Activated CD4-positive, alpha-beta memory T cell treated with anti-CD3 and anti-CD28 coated beads, Interleukin-2, amount 10 ng/mL, durations not matched to agents 7 days and 5 days (primary cell): ENCODE measurements around the gene ZBTB46. TPM values are rescaled to one million over a fixed set of nuclear protein-coding genes. Genes with fewer than 3 reads are reported as not detected.
A peak's percentile ranks its signal among the peaks of the same experiment; 100 is the strongest.

Source experiments
- CTCF ChIA-PET: fragments of 350-600 bp; sonication (Branson Sonifier 250); formaldehyde crosslinking; loops from one replicate; lab custom pipeline; 2021; ENCODE audit warnings: antibody characterized with exemption, inconsistent platforms; lab: Charles Lee
- POLR2A ChIA-PET: fragments of 350-600 bp; sonication (Branson Sonifier 250); formaldehyde crosslinking; loops from one replicate; lab custom pipeline; 2021; ENCODE audit warnings: antibody characterized with exemption; lab: Charles Lee
- DNase-seq: peaks from one replicate; pipeline ENCODE4 v3.0.0-alpha.2; 2020
- H3K27ac Mint-ChIP-seq: one replicate; pipeline ENCODE4 v1.8.0; 2021; ENCODE audit warnings: mild to moderate bottlenecking, mixed read lengths
- H3K27me3 Mint-ChIP-seq: one replicate; pipeline ENCODE4 v1.8.0; 2021; ENCODE audit warnings: mixed read lengths
- H3K36me3 Mint-ChIP-seq: one replicate; pipeline ENCODE4 v1.8.0; 2021; ENCODE audit warnings: low read depth, mixed read lengths
- H3K4me1 Mint-ChIP-seq: one replicate; pipeline ENCODE4 v1.8.0; 2021; ENCODE audit warnings: mixed read lengths
- H3K4me3 Mint-ChIP-seq: one replicate; pipeline ENCODE4 v1.8.0; 2021; ENCODE audit warnings: mild to moderate bottlenecking, mixed read lengths
- H3K9me3 Mint-ChIP-seq: one replicate; pipeline ENCODE4 v1.8.0; 2021; ENCODE audit warnings: mixed read lengths
- total RNA-seq, 2 experiments: library from RNA; stranded (reverse); gene quantifications; one replicate each; pipeline ENCODE4 v1.2.3, GENCODE V29; 2021

Gene ZBTB46
- total RNA-seq, 2 experiments from 2014 or later = 0.53 to 0.65 TPM

GRCh38 chr20:63740070-63740626 lies 90.9 kb downstream of the ZBTB46 start:
- peak overlapping the region; percentile 62 for H3K4me3 Mint-ChIP-seq
- ChIA-PET POLR2A (interaction anchor here (0.7 to 2.8 kb wide), 8 partner anchors 10 to 219 kb away, joined by 3 to 30 read pairs (median 4); partner anchors contain the start of genes ARFRP1, GMEB2, PPDPF and TPD52L2), CTCF (interaction anchor here (1.1 to 2.4 kb wide), 4 partner anchors 10 to 234 kb away, joined by 3 to 16 read pairs (median 4); partner anchors contain the start of genes ARFRP1, TPD52L2 and ZGPAT)
- peak; percentile 66 for DNase-seq
- no peaks in the 10 kb centered on the region for H3K9me3 Mint-ChIP-seq
- H3K27me3 Mint-ChIP-seq = no peaks in the 10 kb centered on the region
- peaks cover 21% of the 10 kb centered on the region for H3K36me3 Mint-ChIP-seq
- H3K27ac Mint-ChIP-seq = peak overlapping the region; percentile 16
- peaks cover 18% of the 10 kb centered on the region for H3K4me1 Mint-ChIP-seq

DNA sequence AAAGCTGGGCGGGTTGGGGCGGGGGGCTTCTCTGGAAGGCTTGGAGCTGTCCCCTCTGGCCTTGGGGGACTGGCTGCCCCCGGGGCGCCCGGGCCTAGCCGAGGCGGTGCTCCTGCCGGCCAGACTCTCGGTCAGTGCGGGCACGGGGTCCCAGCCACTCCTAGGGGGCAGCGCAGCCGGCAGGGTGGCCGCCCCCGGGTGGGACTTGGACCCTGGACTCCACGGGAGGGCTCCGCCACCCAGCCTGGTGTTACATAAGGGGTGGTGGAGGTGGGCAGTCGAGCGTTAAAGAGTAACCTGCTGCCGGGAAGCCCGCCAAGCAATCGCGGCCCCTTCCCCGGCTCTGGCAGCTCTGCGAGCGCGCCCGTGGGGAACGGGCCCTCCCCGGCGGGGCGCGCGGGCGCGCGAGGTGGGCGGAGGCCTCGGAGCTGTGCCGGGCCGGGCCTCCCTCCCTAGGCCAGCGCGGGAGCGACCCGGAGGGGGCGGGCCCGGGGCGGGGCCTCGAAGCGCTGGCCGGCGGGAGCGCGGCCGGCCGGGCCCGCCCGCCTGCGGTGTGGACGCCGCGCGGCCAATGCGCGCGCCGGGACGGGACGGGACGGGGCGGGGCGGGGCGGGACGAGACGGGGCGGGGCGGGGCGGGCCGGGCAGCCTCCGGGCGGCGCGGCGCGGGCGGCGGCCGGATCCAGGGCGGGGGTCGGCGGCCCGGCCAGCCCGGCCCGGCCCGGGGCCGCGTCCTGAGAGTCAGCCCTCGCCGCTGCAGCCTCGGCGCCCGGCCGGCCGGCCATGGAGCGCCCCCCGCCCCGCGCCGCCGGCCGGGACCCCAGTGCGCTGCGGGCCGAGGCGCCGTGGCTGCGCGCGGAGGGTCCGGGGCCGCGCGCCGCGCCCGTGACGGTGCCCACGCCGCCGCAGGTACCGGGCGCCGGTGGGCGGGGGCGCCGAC lies 91.7 kb downstream of the ZBTB46 start, which contains the start of gene SLC2A4RG:
Gene SLC2A4RG (plus strand): TSS at position 647 of the 940 bp plus-strand sequence. CDS start 137 bp downstream, at position 784.
- Mint-ChIP-seq H3K9me3 (no peaks in the 10 kb centered on the region), H3K27ac (peak within 1 kb of the TSS; percentile 16), H3K4me1 (peaks cover 18% of the 10 kb centered on the region), H3K27me3 (no peaks in the 10 kb centered on the region), H3K4me3 (peak within 1 kb of the TSS; percentile 62), H3K36me3 (peaks cover 24% of the 10 kb centered on the region)
- DNase-seq = peak; percentile 76
- POLR2A ChIA-PET = interaction anchor here (0.7 to 7.3 kb wide), 9 partner anchors 11 to 218 kb away, joined by 3 to 120 read pairs (median 6); partner anchors contain the start of genes ARFRP1, PTK6, TNFRSF6B and TPD52L2
- CTCF ChIA-PET = interaction anchor here (1.2 to 1.6 kb wide), 3 partner anchors 12 to 202 kb away, joined by 4 to 7 read pairs (median 5); partner anchors contain the start of genes ARFRP1 and ZGPAT

GRCh38 chr20:63738687-63739129 lies 92.4 kb downstream of the ZBTB46 start:
- Mint-ChIP-seq H3K36me3 (peaks cover 29% of the 10 kb centered on the region), H3K4me3 (peak overlapping the region; percentile 56), H3K4me1 (peaks cover 23% of the 10 kb centered on the region), H3K27me3 (no peaks in the 10 kb centered on the region), H3K27ac (peak overlapping the region; percentile 49), H3K9me3 (no peaks in the 10 kb centered on the region)
- ChIA-PET POLR2A (interaction anchor here (0.7 to 7.3 kb wide), 10 partner anchors 10 to 218 kb away, joined by 3 to 120 read pairs (median 6); partner anchors contain the start of genes ARFRP1, PTK6, TNFRSF6B and TPD52L2), CTCF (interaction anchor here (1.2 to 1.6 kb wide), 3 partner anchors 12 to 201 kb away, joined by 4 to 7 read pairs (median 5); partner anchors contain the start of genes ARFRP1 and ZGPAT)
- DNase-seq = peak; percentile 57

DNA sequence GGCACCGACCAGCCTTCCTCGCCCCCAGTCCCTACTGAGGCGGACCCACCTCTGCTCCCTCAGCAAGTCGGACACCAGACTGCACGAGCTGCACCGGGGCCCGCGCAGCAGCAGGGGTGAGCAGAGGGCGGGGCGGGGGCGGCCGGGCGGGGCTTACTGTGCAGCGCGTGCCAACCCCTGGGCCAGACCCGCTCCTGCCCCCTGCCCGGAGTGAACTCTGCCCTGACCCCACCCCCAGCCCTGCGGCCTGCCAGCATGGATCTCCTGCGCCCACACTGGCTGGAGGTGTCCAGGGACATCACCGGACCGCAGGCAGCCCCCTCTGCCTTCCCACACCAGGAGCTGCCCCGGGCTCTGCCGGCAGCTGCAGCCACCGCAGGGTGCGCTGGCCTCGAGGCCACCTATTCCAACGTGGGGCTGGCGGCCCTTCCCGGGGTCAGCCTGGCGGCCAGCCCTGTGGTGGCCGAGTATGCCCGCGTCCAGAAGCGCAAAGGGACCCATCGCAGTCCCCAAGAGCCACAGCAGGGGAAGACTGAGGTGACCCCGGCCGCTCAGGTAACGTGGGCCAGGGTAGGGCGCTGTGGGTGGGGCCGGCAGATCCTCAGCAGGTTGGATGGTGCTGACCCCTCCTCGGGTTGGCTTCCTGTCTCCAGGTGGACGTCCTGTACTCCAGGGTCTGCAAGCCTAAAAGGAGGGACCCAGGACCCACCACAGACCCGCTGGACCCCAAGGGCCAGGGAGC lies 92.9 kb downstream of the ZBTB46 start:
- Mint-ChIP-seq H3K9me3 (no peaks in the 10 kb centered on the region), H3K36me3 (peaks cover 32% of the 10 kb centered on the region), H3K4me1 (peaks cover 27% of the 10 kb centered on the region), H3K27me3 (no peaks in the 10 kb centered on the region), H3K4me3 (peak overlapping the region; percentile 56), H3K27ac (peak overlapping the region; percentile 49)
- ChIA-PET CTCF (interaction anchor here (1.3 to 3.1 kb wide), 3 partner anchors 30 to 200 kb away, joined by 4 to 35 read pairs (median 7); partner anchors contain the start of genes ARFRP1 and ZGPAT), POLR2A (interaction anchor here (1.0 to 7.3 kb wide), 9 partner anchors 9 to 201 kb away, joined by 3 to 120 read pairs (median 6); partner anchors contain the start of genes ARFRP1, PTK6, TNFRSF6B and TPD52L2)
- DNase-seq = peak; percentile 45

- H3K27me3 Mint-ChIP-seq = no peaks in the 10 kb centered on the region
- no peak for DNase-seq
- peaks cover 32% of the 10 kb centered on the region for H3K36me3 Mint-ChIP-seq
- H3K27ac Mint-ChIP-seq = peak overlapping the region; percentile 10
- POLR2A ChIA-PET = interaction anchor here (0.5 to 7.3 kb wide), 9 partner anchors 9 to 1357 kb away, joined by 3 to 120 read pairs (median 5); partner anchors contain the start of genes ARFRP1, TPD52L2 and ZGPAT
- H3K4me1 Mint-ChIP-seq = peaks cover 27% of the 10 kb centered on the region
- H3K4me3 Mint-ChIP-seq = peak overlapping the region; percentile 86
- CTCF ChIA-PET = interaction anchor here (1.6 to 3.1 kb wide), 2 partner anchors 30 to 200 kb away, joined by 4 to 35 read pairs; partner anchors contain the start of genes ARFRP1 and ZGPAT
- no peaks in the 10 kb centered on the region for H3K9me3 Mint-ChIP-seq
These were observed 93.4 kb downstream of the ZBTB46 start for GRCh38 chr20:63737695-63737944.

GRCh38 chr20:63736893-63737694 lies 94.0 kb downstream of the ZBTB46 start:
- DNase-seq = peak; percentile 75
- peaks cover 32% of the 10 kb centered on the region for H3K36me3 Mint-ChIP-seq
- peaks cover 27% of the 10 kb centered on the region for H3K4me1 Mint-ChIP-seq
- H3K27ac Mint-ChIP-seq = peak overlapping the region; percentile 95
- peak overlapping the region; percentile 86 for H3K4me3 Mint-ChIP-seq
- CTCF ChIA-PET = interaction anchor here (1.0 to 3.1 kb wide), 9 partner anchors 13 to 241 kb away, joined by 3 to 35 read pairs (median 5); partner anchors contain the start of genes ARFRP1, PTK6, RTEL1 and ZGPAT
- POLR2A ChIA-PET = interaction anchor here (0.5 to 7.3 kb wide), 25 partner anchors 8 to 1356 kb away, joined by 3 to 120 read pairs (median 5); partner anchors contain the start of genes ARFRP1, GMEB2, PPDPF and PTK6
- no peaks in the 10 kb centered on the region for H3K9me3 Mint-ChIP-seq
- H3K27me3 Mint-ChIP-seq = no peaks in the 10 kb centered on the region

GRCh38 chr20:63735859-63736718 lies 95.0 kb downstream of the ZBTB46 start, which contains the start of gene LIME1:
TSS of gene LIME1 (plus strand) at chr20:63736664. CDS start at chr20:63737550, 886 bp downstream.
- H3K9me3 Mint-ChIP-seq = no peaks in the 10 kb centered on the region
- ChIA-PET CTCF (interaction anchor here (0.7 to 3.1 kb wide), 10 partner anchors 11 to 240 kb away, joined by 3 to 35 read pairs (median 4); partner anchors contain the start of genes ARFRP1, PTK6, RTEL1 and ZGPAT), POLR2A (interaction anchor here (0.7 to 7.3 kb wide), 26 partner anchors 7 to 341 kb away, joined by 3 to 120 read pairs (median 5); partner anchors contain the start of genes ARFRP1, GMEB2, PPDPF and PRPF6)
- peak within 1 kb of the TSS; percentile 95 for H3K27ac Mint-ChIP-seq
- H3K4me1 Mint-ChIP-seq = peaks cover 27% of the 10 kb centered on the region
- peaks cover 29% of the 10 kb centered on the region for H3K36me3 Mint-ChIP-seq
- peak; percentile 87 for DNase-seq
- H3K27me3 Mint-ChIP-seq = no peaks in the 10 kb centered on the region
- peak within 1 kb of the TSS; percentile 86 for H3K4me3 Mint-ChIP-seq

DNA sequence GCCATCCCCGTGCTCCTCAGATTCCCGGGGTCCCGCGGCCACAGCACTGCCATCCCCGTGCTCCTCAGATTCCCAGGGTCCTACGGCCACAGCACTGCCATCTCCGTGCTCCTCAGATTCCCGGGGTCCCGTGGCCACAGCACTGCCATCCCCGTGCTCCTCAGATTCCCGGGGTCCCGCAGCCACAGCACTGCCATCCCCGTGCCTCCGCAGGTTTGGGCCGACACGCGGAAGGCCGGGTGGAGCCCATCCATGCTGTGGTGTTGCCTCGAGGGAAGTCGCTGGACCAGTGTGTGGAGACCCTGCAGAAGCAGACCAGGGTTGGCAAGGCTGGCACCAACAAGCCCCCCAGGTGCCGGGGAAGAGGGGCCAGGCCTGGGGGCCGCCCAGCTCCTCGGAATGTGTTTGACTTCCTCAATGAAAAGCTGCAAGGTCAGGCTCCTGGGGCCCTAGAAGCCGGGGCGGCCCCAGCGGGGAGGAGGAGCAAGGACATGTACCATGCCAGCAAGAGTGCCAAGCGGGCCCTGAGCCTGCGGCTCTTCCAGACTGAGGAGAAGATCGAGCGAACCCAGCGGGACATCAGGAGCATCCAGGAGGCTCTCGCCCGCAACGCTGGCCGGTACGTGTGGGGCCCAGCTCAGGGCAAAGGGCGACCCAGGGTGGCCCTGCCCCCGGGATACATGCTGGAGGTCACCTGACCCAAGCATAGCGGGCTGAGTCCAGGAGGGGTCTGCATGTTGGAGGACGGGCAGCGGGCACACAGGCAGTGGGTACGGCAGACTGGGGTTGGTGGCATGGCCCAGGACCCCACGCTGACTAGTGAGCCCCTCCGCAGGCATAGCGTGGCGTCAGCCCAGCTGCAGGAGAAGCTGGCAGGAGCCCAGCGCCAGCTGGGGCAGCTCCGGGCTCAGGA lies 95.9 kb downstream of the ZBTB46 start:
- POLR2A ChIA-PET = interaction anchor here (0.7 to 7.3 kb wide), 15 partner anchors 6 to 307 kb away, joined by 3 to 120 read pairs (median 6); partner anchors contain the start of genes ARFRP1, PRPF6, RTEL1 and SAMD10
- DNase-seq = no peak
- Mint-ChIP-seq H3K27ac (peak overlapping the region; percentile 95), H3K4me3 (peak overlapping the region; percentile 86), H3K9me3 (no peaks in the 10 kb centered on the region), H3K27me3 (no peaks in the 10 kb centered on the region), H3K36me3 (peaks cover 31% of the 10 kb centered on the region), H3K4me1 (peaks cover 27% of the 10 kb centered on the region)
- CTCF ChIA-PET = interaction anchor here (0.6 to 3.1 kb wide), 7 partner anchors 10 to 77 kb away, joined by 3 to 35 read pairs (median 4); partner anchors contain the start of genes ARFRP1, RTEL1 and ZGPAT
